SK-N-SH treated with all-trans-retinoic acid at 6 μM for 48 hours (cell line): ENCODE data around the gene SCFD2.
"Not testable (repeated sequence)": the region's sequence is repeated elsewhere in the genome, so short reads cannot be mapped to it uniquely, and the experiment has no call there.

Experiments
- OSR1 ChIP-seq: fragments of 250-450 bp; sonication (Bioruptor Pico); IDR thresholded peaks from 2 replicates; pipeline ENCODE4 v1.8.0; 2022; ENCODE audit warnings: moderate library complexity, mild to moderate bottlenecking, inconsistent platforms
- ZFP3 ChIP-seq: fragments of 250-450 bp; sonication (Bioruptor Pico); IDR thresholded peaks from 2 replicates; pipeline ENCODE4 v1.5.0; 2020; ENCODE audit warnings: mild to moderate bottlenecking, moderate library complexity
- TF ChIP-seq, protein P1 (sequence below): fragments of 250-450 bp; sonication (Bioruptor Pico); IDR thresholded peaks from 2 replicates; pipeline ENCODE4 v1.8.0; 2020; ENCODE audit warnings: mild to moderate bottlenecking, moderate library complexity, borderline replicate concordance

DNA sequence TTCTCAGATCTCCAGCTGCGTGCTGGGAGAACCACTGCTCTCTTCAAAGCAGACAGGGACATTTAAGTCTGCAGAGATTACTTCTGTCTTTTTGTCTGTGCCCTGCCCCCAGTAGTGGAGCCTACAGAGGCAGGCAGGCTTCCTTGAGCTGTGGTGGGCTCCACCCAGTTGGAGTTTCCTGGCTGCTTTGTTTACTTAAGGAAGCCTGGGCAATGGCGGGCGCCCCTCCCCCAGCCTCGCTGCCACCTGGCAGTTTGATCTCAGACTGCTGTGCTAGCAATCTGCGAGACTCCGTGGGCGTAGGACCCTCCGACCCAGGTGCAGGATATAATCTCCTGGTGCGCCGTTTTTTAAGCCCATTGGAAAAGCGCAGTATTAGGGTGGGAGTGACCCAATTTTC, 43.6 kb upstream of the SCFD2 start:
- TF ChIP-seq, protein P1, sequence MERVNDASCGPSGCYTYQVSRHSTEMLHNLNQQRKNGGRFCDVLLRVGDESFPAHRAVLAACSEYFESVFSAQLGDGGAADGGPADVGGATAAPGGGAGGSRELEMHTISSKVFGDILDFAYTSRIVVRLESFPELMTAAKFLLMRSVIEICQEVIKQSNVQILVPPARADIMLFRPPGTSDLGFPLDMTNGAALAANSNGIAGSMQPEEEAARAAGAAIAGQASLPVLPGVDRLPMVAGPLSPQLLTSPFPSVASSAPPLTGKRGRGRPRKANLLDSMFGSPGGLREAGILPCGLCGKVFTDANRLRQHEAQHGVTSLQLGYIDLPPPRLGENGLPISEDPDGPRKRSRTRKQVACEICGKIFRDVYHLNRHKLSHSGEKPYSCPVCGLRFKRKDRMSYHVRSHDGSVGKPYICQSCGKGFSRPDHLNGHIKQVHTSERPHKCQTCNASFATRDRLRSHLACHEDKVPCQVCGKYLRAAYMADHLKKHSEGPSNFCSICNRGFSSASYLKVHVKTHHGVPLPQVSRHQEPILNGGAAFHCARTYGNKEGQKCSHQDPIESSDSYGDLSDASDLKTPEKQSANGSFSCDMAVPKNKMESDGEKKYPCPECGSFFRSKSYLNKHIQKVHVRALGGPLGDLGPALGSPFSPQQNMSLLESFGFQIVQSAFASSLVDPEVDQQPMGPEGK (CRISPR knock-in tag): not testable (repeated sequence)
- TF ChIP-seq ZFP3, OSR1 (CRISPR knock-in tag): not testable (repeated sequence)
